Activated T-helper 1 cell treated with anti-CD3 and anti-CD28 coated beads, Interleukin-12 subunit alpha, Interleukin-12 subunit beta, Interleukin-2, Interleukin-4 antibody, amounts not matched to agents 30 ng/mL and 10 ng/mL and 1 ng/mL, durations not matched to agents 14 hours and 24 hours and 36 hours (primary cell): ENCODE measurements around the gene USP40. TPM values are rescaled to one million over a fixed set of nuclear protein-coding genes. Genes with fewer than 3 reads are reported as not detected.
A peak's percentile ranks its signal among the peaks of the same experiment; 100 is the strongest.

Experiments used
- DNase-seq: peaks from one replicate; pipeline ENCODE4 v3.0.0; 2021; ENCODE audit warnings: low spot score
- H3K27ac Mint-ChIP-seq: one replicate; pipeline ENCODE4 v1.8.0; 2021; ENCODE audit warnings: mild to moderate bottlenecking, mixed read lengths
- H3K27me3 Mint-ChIP-seq: one replicate; pipeline ENCODE4 v1.8.0; 2022; ENCODE audit warnings: mild to moderate bottlenecking, moderate library complexity, mixed read lengths; ENCODE audit not compliant: insufficient read depth
- H3K36me3 Mint-ChIP-seq: one replicate; pipeline ENCODE4 v1.8.0; 2021; ENCODE audit warnings: low read depth, mixed read lengths
- H3K4me1 Mint-ChIP-seq: one replicate; pipeline ENCODE4 v1.8.0; 2021; ENCODE audit warnings: low read depth, mixed read lengths
- H3K4me3 Mint-ChIP-seq: one replicate; pipeline ENCODE4 v1.8.0; 2021; ENCODE audit warnings: mild to moderate bottlenecking, moderate library complexity, mixed read lengths
- H3K9me3 Mint-ChIP-seq: one replicate; pipeline ENCODE4 v1.8.0; 2021; ENCODE audit warnings: mixed read lengths
- intact Hi-C: fragments of 100-400 bp; cut with micrococcal nuclease; formaldehyde crosslinking; loops from one replicate; pipeline ENCODE4 v1.15.1; 2024
- total RNA-seq: library from RNA; stranded (reverse); gene quantifications from 2 replicates; pipeline ENCODE4 v1.2.3, GENCODE V29; 2022

The USP40 gene
- total RNA-seq, 1 donor from 2014 or later: 10.1 TPM

DNA sequence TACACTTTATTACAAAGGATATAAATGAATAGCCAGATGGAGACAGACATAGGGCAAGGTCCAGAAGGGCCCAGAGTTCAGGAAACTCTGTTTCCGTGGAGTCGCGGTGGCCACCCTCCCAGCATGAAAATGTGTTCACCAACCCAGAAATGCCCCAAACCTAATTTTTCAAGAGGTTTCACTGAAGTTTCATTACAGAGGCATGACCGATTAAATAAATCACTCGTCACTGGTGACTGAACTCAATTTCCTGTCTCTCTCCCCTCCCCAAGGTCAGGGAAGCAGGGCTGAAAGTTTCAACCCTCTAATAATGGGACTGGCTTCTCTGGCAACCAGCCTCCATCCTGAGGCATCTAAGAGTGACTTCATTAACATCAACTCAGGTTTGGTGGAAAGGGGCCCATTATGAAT, 22.4 kb downstream of the USP40 start:
- Mint-ChIP-seq H3K27me3 (no peaks in the 10 kb centered on the region), H3K27ac (no peak overlapping the region), H3K9me3 (no peaks in the 10 kb centered on the region), H3K4me3 (no peak overlapping the region), H3K36me3 (peaks cover 13% of the 10 kb centered on the region), H3K4me1 (peaks cover 14% of the 10 kb centered on the region)
- intact Hi-C loops: no loop called here
- DNase-seq: no peak

DNA sequence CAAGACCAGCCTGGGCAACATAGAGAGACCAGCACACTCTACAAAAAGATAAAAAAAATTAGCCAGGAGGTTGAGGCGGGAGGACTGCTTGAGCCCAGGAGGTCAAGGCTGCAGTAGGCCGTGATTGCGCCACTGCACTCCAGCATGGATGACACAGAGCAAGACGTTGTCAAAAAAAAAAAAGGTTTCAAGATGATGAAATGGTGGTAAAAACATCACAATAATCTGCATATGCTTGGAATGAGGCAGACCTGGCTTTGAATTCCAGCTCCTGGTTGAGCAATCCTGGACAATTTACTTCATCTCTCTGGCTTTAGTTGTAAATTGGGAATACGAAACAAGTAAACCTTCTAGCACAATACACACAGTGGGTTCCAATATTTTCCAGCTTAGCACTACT, 24.1 kb downstream of the USP40 start:
- intact Hi-C loops: no loop called here
- H3K27ac Mint-ChIP-seq: no peak overlapping the region
- no peak for DNase-seq
- no peak overlapping the region for H3K4me3 Mint-ChIP-seq
- no peaks in the 10 kb centered on the region for H3K9me3 Mint-ChIP-seq
- H3K4me1 Mint-ChIP-seq: peaks cover 14% of the 10 kb centered on the region
- H3K27me3 Mint-ChIP-seq: no peaks in the 10 kb centered on the region
- H3K36me3 Mint-ChIP-seq: peaks cover 11% of the 10 kb centered on the region

DNA sequence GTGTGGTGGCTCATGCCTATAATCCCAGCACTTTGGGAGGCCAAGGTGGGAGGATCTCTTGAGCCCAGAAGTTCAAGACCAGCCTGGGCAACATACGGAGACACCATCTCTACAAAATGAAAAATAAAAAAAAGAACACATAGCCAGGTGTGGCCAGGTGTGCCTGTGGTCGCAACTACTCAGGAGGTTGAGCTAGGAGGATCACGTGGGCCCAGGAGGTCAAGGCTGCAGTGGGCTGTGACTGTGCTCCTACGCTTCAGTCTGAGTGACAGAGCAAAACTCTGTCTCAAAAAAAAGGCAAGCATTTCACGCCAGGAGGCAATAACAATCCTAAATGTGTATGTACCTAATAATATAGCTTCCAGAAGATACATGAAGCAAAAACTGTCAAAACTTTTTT, 27.8 kb downstream of the USP40 start:
- H3K36me3 Mint-ChIP-seq: peaks cover 4% of the 10 kb centered on the region
- intact Hi-C loops: no loop called here
- H3K9me3 Mint-ChIP-seq: no peaks in the 10 kb centered on the region
- no peak overlapping the region for H3K4me3 Mint-ChIP-seq
- H3K27ac Mint-ChIP-seq: no peak overlapping the region
- no peaks in the 10 kb centered on the region for H3K27me3 Mint-ChIP-seq
- no peaks in the 10 kb centered on the region for H3K4me1 Mint-ChIP-seq
- no peak for DNase-seq

DNA sequence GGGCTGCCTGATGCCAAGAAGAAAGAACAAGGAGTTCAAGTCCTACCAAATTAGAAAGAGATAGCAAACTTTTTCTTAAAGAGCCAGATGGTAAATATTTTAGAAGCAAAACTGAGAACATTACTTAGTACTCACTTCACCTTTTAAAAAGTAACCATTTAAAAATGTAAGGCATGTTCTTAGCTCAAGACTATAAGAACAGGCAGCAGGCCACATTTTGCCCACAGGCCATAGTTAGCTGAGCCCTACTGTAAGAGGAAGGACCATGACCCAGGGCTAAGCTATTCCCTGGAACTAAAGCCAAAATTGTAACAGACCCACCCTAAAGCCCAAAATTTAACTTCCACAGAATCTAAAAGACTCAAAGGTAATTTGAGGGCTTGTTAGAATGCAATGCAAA, 31.3 kb downstream of the USP40 start:
- H3K27ac Mint-ChIP-seq: no peak overlapping the region
- no peaks in the 10 kb centered on the region for H3K4me1 Mint-ChIP-seq
- no peaks in the 10 kb centered on the region for H3K27me3 Mint-ChIP-seq
- no peaks in the 10 kb centered on the region for H3K9me3 Mint-ChIP-seq
- intact Hi-C loops: no loop called here
- no peak overlapping the region for H3K4me3 Mint-ChIP-seq
- peaks cover 1% of the 10 kb centered on the region for H3K36me3 Mint-ChIP-seq
- no peak for DNase-seq

DNA sequence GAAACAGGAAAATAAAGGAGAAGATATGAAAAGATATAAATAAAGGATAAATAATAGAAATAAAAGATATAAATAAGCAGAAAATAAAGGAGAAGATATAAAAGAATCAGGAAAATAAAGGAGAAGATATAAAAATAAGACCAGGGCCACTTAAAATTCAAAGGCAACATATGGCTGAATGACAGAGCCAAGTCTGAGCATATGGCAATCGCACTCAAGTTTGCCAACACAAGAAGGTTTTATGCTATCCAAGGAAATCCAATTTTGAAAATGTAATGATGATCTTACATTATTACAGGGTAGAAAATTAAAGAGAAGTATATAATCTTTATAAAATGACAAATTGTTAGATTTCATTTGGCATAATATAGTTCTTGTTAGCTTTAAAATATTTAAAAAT, 33.6 kb downstream of the USP40 start:
- Mint-ChIP-seq H3K27me3 (no peaks in the 10 kb centered on the region), H3K36me3 (peaks cover 4% of the 10 kb centered on the region), H3K4me3 (no peak overlapping the region), H3K27ac (no peak overlapping the region), H3K9me3 (no peaks in the 10 kb centered on the region), H3K4me1 (no peaks in the 10 kb centered on the region)
- intact Hi-C loops: no loop called here
- no peak for DNase-seq

DNA sequence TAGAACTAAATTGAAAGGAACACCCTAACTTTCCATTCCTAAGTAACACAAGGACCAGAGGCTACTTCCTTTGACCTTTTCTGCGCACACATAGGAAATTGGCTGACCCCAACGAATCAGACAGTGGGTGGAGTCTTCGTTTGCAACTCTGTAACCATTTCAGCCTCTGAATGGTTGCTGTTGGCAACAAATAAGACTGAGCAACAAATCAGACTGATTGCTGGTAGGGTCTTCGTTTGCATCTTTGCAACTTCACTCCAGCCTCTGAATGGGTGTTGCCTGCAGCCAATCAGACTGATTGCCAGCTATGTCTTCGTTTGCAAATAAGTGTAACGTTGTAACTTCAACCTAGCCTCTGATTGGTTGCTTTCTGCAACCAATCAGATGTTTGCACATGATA, 34.6 kb downstream of the USP40 start:
- no peaks in the 10 kb centered on the region for H3K4me1 Mint-ChIP-seq
- H3K27me3 Mint-ChIP-seq: no peaks in the 10 kb centered on the region
- no peak overlapping the region for H3K4me3 Mint-ChIP-seq
- H3K9me3 Mint-ChIP-seq: no peaks in the 10 kb centered on the region
- no peak for DNase-seq
- intact Hi-C loops: no loop called here
- peaks cover 7% of the 10 kb centered on the region for H3K36me3 Mint-ChIP-seq
- no peak overlapping the region for H3K27ac Mint-ChIP-seq

DNA sequence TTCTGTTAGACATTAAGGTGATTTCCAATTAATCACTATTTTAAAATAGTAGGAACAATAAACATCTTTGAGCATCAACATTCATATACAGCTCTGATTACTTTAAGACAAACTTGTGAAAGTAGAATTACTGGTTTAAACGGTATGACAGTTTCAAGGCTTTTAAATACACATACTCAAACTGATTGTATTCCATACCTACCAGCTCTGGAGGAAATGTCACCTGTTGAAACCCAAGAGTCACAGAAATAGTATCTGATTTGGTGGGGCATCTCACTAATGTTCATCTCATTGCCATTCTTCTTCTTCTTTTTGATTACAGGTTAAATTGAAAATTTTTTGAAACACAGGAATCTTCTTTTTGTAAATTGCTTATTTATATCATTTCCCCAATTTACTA, 36.2 kb downstream of the USP40 start:
- Mint-ChIP-seq H3K27ac (no peak overlapping the region), H3K4me1 (no peaks in the 10 kb centered on the region), H3K36me3 (peaks cover 5% of the 10 kb centered on the region), H3K4me3 (no peak overlapping the region), H3K27me3 (no peaks in the 10 kb centered on the region), H3K9me3 (no peaks in the 10 kb centered on the region)
- intact Hi-C loops: no loop called here
- DNase-seq: no peak

DNA sequence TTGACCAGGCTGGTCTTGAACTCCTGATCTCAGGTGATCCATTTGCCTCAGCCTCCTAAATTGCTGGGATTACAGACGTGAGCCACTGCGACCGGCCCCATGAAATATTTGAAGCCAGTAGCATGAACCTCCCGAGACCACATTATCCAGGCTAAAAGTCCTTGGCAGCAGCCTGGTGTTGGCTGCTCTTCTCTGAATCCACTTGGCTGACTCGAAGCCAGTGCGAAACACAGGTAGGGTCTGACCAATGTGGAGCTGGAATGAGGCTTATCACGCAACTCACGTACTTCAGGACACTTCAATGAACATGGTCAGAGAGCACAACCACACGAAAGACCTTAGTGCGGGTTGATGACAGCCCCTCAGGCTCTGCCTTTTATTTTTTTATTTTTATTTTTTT, 38.4 kb downstream of the USP40 start:
- Mint-ChIP-seq H3K27me3 (no peaks in the 10 kb centered on the region), H3K4me3 (no peak overlapping the region), H3K36me3 (peaks cover 5% of the 10 kb centered on the region), H3K9me3 (no peaks in the 10 kb centered on the region), H3K4me1 (no peaks in the 10 kb centered on the region), H3K27ac (no peak overlapping the region)
- intact Hi-C loops: no loop called here
- no peak for DNase-seq

DNA sequence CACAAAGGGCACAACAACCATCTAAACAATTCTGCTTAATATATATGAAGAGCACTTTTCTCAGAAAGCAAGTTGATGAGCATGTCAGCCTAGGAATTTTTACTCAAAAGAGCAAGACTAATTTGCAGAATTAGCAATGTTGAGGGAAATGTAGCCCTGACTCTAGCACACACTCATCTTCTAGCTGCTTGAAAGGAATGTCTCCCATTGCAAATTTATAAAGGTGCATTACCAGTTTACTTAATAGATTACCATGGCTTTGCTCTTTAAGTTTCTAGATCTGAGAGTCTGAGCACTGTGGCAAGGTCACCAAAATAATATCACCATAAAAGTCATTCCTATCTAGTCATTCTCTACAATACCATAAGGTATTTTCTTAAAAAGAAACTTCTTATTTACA, 40.8 kb downstream of the USP40 start:
- H3K36me3 Mint-ChIP-seq: peaks cover 5% of the 10 kb centered on the region

DNA sequence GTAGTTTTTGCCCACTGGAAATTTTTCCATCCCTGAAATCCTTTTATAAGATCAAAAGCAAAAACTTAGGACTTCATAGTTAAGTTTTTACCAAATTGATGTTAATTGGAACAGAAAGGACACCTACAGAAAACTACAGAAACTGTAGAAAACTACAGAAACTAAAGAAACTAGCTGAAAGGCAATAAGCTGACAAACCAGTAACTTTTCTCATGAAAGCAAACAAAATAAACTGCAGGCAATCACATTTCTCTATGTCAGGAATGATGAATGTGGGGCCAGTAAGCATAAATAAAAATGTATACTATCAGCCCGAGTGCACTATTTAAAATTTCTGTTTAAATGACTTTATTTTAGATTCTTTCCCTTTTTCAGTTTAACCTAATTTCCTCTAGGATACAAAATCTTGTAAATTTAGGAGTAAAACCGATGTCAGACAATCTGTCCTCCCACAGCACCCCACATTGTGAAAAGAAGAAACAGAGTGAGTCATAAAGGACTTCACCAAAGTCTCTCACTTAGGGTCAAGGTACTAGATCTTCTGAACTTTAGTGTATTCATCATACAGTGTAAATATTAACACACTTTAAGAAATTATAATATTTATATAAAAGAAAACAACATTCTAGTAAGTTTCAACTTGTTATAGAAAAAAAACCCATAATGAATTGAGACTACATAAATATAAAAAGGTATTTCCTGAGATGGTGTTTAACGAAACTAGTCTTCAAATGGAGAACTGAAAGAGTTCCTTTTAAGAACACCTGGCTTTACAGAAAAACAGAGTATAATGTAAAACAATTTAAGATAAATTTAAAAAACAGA, 46.6 kb downstream of the USP40 start:
- H3K4me3 Mint-ChIP-seq: no peak overlapping the region
- no peak overlapping the region for H3K27ac Mint-ChIP-seq
- no peaks in the 10 kb centered on the region for H3K4me1 Mint-ChIP-seq
- no peaks in the 10 kb centered on the region for H3K27me3 Mint-ChIP-seq
- H3K36me3 Mint-ChIP-seq: no peaks in the 10 kb centered on the region
- no peak for DNase-seq
- H3K9me3 Mint-ChIP-seq: no peaks in the 10 kb centered on the region
- intact Hi-C loops: no loop called here

More for the DNA sequence above, 40.8 kb downstream of the USP40 start:
- intact Hi-C loops: no loop called here
- Mint-ChIP-seq H3K4me1 (no peaks in the 10 kb centered on the region), H3K27ac (no peak overlapping the region), H3K9me3 (no peaks in the 10 kb centered on the region), H3K27me3 (no peaks in the 10 kb centered on the region), H3K4me3 (no peak overlapping the region)
- DNase-seq: no peak

DNA sequence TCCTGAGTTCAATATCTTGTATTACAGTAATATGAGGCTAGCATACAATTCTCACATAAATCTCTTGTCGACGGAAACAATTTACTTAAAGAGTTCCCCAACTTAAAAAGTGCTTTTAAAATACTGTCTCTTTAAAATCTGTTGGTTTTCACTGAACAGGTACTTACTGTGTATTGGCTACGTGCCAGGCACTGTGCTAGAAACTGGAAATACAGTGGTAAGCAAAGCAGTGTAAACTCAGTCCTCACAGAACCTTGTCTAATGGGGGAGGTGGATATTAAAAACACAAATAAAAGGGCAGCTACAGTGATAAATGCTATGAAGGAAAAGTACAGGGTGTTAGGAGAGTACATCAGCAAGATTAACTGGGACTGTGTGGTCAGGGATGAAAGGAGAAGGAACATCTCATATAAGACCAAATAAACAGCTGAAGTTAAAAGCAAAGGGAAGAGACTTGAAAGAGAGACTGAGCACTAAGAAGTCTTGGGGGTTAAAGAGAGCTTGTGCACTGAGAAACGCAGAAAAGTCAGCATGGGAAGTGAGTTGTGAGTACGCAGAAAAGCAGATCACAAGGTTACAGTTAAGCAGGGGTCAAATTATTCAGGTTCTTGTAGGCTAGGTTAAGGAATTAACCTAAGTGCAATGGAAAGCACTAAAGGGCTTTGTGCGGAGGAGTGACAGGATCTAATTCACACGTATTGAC, 52.5 kb downstream of the USP40 start:
- peaks cover 2% of the 10 kb centered on the region for H3K36me3 Mint-ChIP-seq
- no peak overlapping the region for H3K4me3 Mint-ChIP-seq
- no peaks in the 10 kb centered on the region for H3K9me3 Mint-ChIP-seq
- H3K27ac Mint-ChIP-seq: no peak overlapping the region
- no peaks in the 10 kb centered on the region for H3K27me3 Mint-ChIP-seq
- intact Hi-C loops: no loop called here
- H3K4me1 Mint-ChIP-seq: no peaks in the 10 kb centered on the region
- no peak for DNase-seq

DNA sequence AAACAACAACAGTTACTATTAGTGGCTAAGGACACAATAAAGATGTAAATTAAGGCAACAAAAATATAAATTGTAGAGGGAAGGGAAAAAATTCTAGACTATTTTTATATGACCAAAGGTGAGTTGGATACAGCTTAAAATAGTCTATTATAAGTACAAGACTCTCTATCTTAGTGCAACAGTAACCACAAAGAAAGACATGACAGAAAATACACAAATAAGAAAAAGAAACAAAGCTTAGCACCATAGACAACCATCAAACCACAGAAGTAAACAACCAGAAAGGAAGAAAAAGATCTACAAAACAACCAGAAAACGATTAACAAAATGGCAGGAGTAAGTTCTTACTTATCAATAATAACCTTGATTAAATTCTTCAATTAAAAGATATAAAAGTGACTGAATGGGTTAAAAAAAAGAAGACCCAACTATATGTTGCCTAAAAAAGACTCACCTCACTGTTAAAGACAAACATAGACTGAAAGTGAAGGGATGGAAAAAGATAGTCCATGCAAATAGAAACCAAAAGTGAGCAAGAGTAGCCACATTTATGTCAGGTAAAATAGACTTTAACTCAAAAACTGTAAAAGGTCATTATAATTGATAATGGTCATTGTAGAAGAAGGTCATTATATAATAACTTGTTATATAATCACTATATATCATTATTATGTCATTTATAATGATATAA, 62.5 kb downstream of the USP40 start:
- Mint-ChIP-seq H3K27me3 (no peaks in the 10 kb centered on the region), H3K9me3 (peaks cover 35% of the 10 kb centered on the region), H3K27ac (peak overlapping the region; percentile 77), H3K36me3 (peaks cover 25% of the 10 kb centered on the region), H3K4me1 (peaks cover 28% of the 10 kb centered on the region), H3K4me3 (no peak overlapping the region)
- DNase-seq: no peak
- intact Hi-C loops: no loop called here

DNA sequence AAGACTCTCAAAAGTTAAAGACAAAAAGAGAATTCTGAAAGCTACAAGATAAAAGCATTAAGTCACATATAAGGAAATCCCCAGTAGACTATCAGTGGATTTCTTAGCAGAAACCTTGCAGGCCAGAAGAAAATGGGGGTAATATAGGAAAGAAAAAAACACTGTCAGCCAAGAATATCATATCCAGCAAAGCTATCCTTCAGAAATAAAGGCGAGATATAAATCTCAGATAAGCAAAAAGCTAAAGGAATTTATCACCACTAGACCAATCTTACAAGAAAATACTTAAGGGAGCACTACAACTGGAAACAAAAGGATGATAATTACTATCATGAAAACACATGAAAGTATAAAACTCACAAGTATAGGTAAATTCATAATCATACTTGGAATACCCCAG, 63.1 kb downstream of the USP40 start:
- no peak overlapping the region for H3K27ac Mint-ChIP-seq
- intact Hi-C loops: no loop called here
- peaks cover 35% of the 10 kb centered on the region for H3K9me3 Mint-ChIP-seq
- H3K36me3 Mint-ChIP-seq: peaks cover 25% of the 10 kb centered on the region
- no peak overlapping the region for H3K4me3 Mint-ChIP-seq
- no peaks in the 10 kb centered on the region for H3K27me3 Mint-ChIP-seq
- peaks cover 28% of the 10 kb centered on the region for H3K4me1 Mint-ChIP-seq
- DNase-seq: no peak
